Measurements from ENCODE around the gene NDUFA7.
"Not testable (repeated sequence)": the region's sequence is repeated elsewhere in the genome, so short reads cannot be mapped to it uniquely, and the experiment has no call there.

Gene NDUFA7

GRCh38 chr19:8321067-8321985 is at the start of gene NDUFA7, which contains the start of gene RPS28:
NDUFA7 (minus strand) TSS chr19:8321375; CDS start chr19:8321358, 17 bp downstream.
RPS28 (plus strand) TSS chr19:8321496; CDS start chr19:8321531, 35 bp downstream.
- peak; percentile 76 for DNase-seq (ENCODE audit: low spot score)

DNA sequence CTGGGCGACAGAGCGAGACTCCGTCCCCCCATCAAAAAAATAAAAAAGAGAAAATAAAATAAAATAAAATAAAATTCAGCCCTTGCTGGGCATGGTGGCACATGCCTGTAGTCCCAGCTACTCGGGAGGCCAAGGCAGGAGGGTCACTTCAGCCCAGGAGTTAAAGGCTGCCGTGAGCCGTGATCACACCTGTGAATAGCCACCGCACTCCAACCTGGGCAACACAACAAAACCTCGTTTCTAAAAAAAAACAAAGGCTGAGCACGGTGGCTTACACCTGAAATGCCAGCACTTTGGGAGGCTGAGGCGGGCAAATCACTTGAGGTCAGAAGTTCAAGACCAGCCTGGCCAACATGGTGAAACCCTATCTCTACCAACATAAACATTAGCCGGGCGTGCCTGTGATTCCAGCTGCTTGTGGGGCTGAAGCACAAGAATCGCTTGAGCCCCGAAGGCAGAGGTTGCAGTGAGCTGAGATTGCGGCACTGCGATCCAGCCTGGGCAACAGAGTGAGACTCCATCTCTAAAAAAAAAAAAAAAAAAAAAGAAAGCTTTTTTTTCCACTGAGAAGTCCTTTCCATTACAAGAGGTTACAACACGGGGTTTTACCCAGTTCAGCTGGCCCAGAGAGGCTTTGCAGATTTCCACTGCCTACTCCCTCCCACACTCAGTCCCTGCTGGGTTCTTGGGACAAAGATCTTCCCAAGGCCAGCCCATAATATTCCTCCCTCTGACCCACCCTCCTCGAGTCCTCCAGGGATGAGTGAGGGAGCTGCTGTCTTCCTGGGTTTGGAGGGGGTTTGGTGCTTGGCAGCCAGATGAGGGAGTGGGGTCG is 49.2 kb upstream of the NDUFA7 start:
- DNase-seq (ENCODE audit: low spot score): no peak

- no peak for DNase-seq (ENCODE audit: low spot score)
These were observed 46.3 kb upstream of the NDUFA7 start for GRCh38 chr19:8367327-8368001.

- no peak for DNase-seq (ENCODE audit: low spot score)
These were observed 45.8 kb upstream of the NDUFA7 start for GRCh38 chr19:8366961-8367326.

DNA sequence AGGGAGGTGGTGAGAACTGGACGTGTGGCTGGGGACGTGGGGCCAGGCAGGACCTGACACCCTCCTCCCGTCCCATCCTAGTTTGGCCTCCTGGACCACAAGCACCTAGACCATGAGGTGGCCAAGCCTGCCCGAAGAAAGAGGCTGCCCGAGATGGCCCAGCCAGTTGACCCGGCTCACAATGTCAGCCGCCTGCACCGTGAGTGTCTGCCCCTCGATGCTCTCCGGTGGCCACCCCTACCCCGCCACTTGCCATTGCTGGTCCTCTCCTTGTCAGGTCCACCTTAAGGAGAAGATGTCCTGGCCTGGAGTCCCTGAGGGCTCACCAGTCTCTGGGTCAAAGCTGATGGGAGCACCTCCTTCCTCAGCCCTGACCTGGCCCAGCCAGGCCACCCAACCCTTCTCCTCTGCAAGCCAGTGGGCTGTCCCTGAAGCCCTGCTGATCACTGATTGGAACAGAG is 45.0 kb upstream of the NDUFA7 start:
- no peak for DNase-seq (ENCODE audit: low spot score)

- peak; percentile 79 for DNase-seq (ENCODE audit: low spot score)
These were observed 42.9 kb upstream of the NDUFA7 start, which contains the start of gene ANGPTL4 for GRCh38 chr19:8363803-8364771. ANGPTL4 (plus strand) TSS chr19:8364155; CDS start chr19:8364322, 167 bp downstream.

GRCh38 chr19:8361921-8362793 is 41.0 kb upstream of the NDUFA7 start:
- DNase-seq (ENCODE audit: low spot score): no peak

DNA sequence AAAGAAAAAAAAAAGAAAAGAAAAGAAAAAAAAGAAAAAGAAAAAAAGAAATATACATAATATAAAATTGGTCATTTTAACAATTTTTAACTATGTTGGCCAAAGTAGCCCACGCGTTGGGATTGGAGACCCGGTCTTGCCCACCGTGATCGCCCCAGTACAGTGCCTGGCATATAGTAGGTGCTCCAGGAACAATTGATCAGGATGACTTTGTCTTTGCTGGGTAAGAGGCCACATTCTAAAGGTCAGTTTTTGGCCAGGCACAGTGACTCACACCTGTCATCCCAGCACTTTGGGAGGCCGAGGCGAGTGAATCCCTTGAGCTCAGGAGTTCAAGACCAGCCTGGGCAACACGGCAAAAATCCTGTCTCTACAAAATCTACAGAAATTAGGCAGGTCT is 39.0 kb upstream of the NDUFA7 start:
- DNase-seq (ENCODE audit: low spot score): no peak

DNA sequence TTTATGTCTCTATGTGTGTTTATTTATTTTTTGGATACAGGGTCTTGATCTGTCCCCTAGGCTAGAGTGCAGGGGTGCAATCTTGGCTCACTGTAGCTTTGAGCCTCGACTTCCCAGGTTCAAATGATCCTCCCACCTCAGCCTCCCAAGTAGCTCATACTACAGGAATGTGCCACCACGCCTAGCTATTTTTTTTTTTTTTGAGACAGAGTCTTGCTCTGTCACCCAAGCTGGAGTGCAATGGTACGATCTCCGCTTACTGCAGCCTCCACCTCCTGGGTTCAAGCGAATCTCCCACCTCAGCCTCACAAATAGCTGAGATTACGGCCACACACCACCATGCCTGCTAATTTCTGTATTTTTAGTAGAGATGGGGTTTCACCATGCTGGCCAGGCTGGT is 37.8 kb upstream of the NDUFA7 start:
- no peak for DNase-seq (ENCODE audit: low spot score)

GRCh38 chr19:8357007-8357521 is 35.9 kb upstream of the NDUFA7 start:
- no peak for DNase-seq (ENCODE audit: low spot score)

DNA sequence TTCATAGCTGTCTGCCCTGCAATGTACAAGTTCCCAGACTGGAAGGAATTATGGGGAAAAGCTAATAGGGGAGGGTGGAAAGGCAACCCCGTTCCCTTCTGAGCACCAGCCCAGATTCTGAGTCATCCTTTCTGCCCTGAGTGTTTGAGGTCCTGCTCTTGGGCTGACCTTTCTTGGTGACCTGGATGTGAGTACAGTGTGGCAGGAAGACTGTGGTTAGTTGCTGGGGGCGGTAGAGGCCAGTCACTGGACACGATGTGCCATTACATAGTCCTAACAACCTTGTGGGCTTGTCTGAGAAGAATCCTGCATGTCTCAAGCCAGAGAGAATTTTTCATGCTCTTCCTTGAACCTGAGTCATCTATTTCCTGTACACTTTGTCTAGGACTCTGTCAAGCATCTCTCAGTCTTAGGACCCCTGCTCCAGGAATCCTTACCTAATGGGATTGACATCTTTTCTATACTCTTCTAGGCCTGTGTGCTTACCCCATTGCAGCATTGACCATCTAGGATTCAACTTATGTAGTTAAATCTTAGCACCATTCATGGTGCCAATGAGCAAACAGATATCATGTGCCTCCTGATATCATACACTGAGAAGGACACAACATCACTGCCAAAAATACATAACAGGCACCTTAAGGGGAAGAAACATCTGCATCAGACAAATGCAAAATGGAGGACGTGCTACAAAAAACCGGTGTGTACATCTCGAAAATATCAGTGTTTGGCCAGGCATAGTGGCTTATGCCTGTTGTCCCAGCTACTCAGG is 34.6 kb upstream of the NDUFA7 start:
- no peak for DNase-seq (ENCODE audit: low spot score)

DNA sequence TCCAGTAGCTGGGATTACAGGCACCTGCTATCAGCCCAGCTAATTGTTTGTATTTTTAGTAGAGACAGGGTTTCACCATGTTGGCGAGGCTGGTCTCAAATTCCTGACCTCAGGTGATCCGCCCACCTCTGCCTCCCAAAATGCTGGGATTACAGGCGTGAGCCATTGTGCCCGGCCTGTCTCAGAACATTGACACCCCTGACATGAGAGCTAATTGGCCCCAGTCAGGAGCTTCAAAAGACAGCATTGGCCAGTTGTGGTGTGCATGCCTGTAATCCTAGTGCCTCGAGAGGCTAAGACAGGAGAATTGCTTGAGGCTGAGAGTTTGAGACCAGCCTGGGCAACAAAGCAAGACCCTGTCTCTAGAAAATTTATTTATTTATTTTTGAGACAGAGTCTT is 31.7 kb upstream of the NDUFA7 start:
- not testable (repeated sequence) for DNase-seq (ENCODE audit: low spot score)

GRCh38 chr19:8352134-8352827 is 31.1 kb upstream of the NDUFA7 start:
- DNase-seq (ENCODE audit: low spot score): no peak

GRCh38 chr19:8349629-8350372 is 28.6 kb upstream of the NDUFA7 start:
- not testable (repeated sequence) for DNase-seq (ENCODE audit: low spot score)

- no peak for DNase-seq (ENCODE audit: low spot score)
These were observed 22.3 kb upstream of the NDUFA7 start for GRCh38 chr19:8343483-8343844.

- DNase-seq (ENCODE audit: low spot score): peak; percentile 97
These were observed 21.7 kb upstream of the NDUFA7 start, which contains the start of gene KANK3 for GRCh38 chr19:8342684-8343482. KANK3 (minus strand) TSS chr19:8343262; CDS start chr19:8337828, 5,434 bp downstream.

DNA sequence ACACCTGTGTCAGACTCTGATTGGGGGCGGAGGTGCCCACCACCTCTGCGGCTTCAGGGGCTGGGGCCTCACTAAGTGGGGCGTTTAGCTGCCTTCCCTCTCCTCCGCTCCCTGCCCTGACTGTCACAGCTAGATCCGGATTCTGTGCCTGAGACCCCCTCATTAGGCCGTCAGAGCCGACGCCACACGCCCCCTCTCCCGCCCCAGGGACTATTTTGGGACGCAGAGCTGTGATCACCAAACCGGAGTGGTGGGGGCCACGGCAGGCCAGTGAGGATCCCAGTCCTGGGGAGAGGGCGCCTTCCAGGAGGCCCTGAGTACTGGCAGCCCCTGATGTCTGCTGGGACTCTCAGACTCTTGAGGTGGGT is 21.1 kb upstream of the NDUFA7 start:
- DNase-seq (ENCODE audit: low spot score): no peak
